DND-41 (cell line): ENCODE measurements around the gene CYP17A1.

Experiments used
- EZH2 ChIP-seq: IDR thresholded peaks from 3 replicates; pipeline ENCODE4 v1.6.1; 2012; ENCODE audit warnings: borderline replicate concordance, low read depth, mild to moderate bottlenecking, moderate library complexity, low read length, inconsistent platforms; ENCODE audit not compliant: severe bottlenecking
- TF ChIP-seq, protein P1 (sequence below): IDR thresholded peaks from 2 replicates; pipeline ENCODE4 v1.5.1; 2012; ENCODE audit warnings: borderline replicate concordance, low read length, moderate library complexity, mild to moderate bottlenecking; ENCODE audit not compliant: poor library complexity, severe bottlenecking; ENCODE audit errors: extremely low read depth

DNA sequence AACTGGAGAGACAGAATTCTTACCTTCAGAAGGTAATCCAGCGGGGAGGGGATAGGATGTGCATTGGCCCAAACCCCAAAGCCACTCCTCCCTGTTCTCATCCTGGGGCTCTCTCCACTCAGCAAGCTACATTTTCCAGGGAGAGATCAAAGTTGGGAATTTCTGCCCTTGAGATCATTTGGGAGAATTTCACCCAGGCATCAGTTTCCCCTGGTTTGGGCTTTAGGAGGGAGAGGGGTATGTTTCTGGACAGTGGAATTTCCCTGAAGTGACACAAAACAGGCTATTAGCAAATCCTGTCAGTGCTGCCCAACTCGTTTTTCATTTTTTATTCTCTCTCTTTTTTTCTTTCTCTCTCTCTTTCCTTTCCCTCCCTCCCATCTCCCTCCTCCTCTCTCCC is 35.7 kb downstream of the CYP17A1 start:
- TF ChIP-seq, protein P1, sequence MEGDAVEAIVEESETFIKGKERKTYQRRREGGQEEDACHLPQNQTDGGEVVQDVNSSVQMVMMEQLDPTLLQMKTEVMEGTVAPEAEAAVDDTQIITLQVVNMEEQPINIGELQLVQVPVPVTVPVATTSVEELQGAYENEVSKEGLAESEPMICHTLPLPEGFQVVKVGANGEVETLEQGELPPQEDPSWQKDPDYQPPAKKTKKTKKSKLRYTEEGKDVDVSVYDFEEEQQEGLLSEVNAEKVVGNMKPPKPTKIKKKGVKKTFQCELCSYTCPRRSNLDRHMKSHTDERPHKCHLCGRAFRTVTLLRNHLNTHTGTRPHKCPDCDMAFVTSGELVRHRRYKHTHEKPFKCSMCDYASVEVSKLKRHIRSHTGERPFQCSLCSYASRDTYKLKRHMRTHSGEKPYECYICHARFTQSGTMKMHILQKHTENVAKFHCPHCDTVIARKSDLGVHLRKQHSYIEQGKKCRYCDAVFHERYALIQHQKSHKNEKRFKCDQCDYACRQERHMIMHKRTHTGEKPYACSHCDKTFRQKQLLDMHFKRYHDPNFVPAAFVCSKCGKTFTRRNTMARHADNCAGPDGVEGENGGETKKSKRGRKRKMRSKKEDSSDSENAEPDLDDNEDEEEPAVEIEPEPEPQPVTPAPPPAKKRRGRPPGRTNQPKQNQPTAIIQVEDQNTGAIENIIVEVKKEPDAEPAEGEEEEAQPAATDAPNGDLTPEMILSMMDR, result no peak
- TF ChIP-seq EZH2, result no peak
